HG03439 (cell line): Measurements from ENCODE around the gene ASIC3.

Experiments
- ATAC-seq: cut with Tn5 transposase; IDR thresholded peaks from one replicate; pipeline ENCODE4 v1.9.1; 2021; ENCODE audit warnings: mild to moderate bottlenecking, moderate library complexity; ENCODE audit not compliant: unreplicated experiment

The ASIC3 gene

GRCh38 chr7:151083071-151083823 is 34.9 kb downstream of the ASIC3 start, which contains the start of gene TMUB1:
TSS of gene TMUB1 (minus strand) at chr7:151083493. CDS start at chr7:151082563, 930 bp downstream.
- peak; percentile 43 for ATAC-seq

- no peak for ATAC-seq
Observed at GRCh38 chr7:151083824-151084160, 35.5 kb downstream of the ASIC3 start.

GRCh38 chr7:151085329-151085690 is 37.0 kb downstream of the ASIC3 start:
- no peak for ATAC-seq

GRCh38 chr7:151085691-151086620 is 37.6 kb downstream of the ASIC3 start, which contains the start of gene AGAP3:
TSS of gene AGAP3 (plus strand) at chr7:151086475. CDS start at chr7:151086742, 267 bp downstream.
- ATAC-seq, result peak; percentile 42

GRCh38 chr7:151086802-151087244 is 38.5 kb downstream of the ASIC3 start:
- ATAC-seq, result no peak

- ATAC-seq, result no peak
Observed at GRCh38 chr7:151087245-151088018, 39.1 kb downstream of the ASIC3 start.

GRCh38 chr7:151088019-151088855 is 39.9 kb downstream of the ASIC3 start:
- ATAC-seq, result no peak

- no peak for ATAC-seq
Observed at GRCh38 chr7:151088856-151089699, 40.7 kb downstream of the ASIC3 start.

GRCh38 chr7:151089893-151090730 is 41.8 kb downstream of the ASIC3 start:
- ATAC-seq, result no peak

- ATAC-seq, result no peak
Observed at GRCh38 chr7:151091003-151091402, 42.7 kb downstream of the ASIC3 start.

GRCh38 chr7:151091431-151091830 is 43.1 kb downstream of the ASIC3 start:
- ATAC-seq, result no peak

GRCh38 chr7:151091988-151092387 is 43.7 kb downstream of the ASIC3 start:
- ATAC-seq, result no peak

GRCh38 chr7:151093748-151094147 is 45.4 kb downstream of the ASIC3 start:
- ATAC-seq, result no peak

- ATAC-seq, result no peak
Observed at GRCh38 chr7:151094675-151095074, 46.3 kb downstream of the ASIC3 start.

- ATAC-seq, result no peak
Observed at GRCh38 chr7:151095123-151095797, 46.9 kb downstream of the ASIC3 start.

- ATAC-seq, result no peak
Observed at GRCh38 chr7:151095828-151096475, 47.6 kb downstream of the ASIC3 start.

- no peak for ATAC-seq
Observed at GRCh38 chr7:151099486-151100211, 51.3 kb downstream of the ASIC3 start.
